ENCODE measurements around the gene WFDC1. TPM values are rescaled to one million over a fixed set of nuclear protein-coding genes. Genes with fewer than 3 reads are reported as not detected.

WFDC1 gene
- total and polyA plus RNA-seq, 4 donors, result 6.5 to 14.8 (median 11.4) TPM

- ATAC-seq (ENCODE audit: insufficient read depth, low FRiP score) (no peak), DNase-seq (no peak)
- WGBS, 2 donors, result 72 to 75% methylated on average over 10 of the region's 10 CpGs
- TF ChIP-seq, protein P1, sequence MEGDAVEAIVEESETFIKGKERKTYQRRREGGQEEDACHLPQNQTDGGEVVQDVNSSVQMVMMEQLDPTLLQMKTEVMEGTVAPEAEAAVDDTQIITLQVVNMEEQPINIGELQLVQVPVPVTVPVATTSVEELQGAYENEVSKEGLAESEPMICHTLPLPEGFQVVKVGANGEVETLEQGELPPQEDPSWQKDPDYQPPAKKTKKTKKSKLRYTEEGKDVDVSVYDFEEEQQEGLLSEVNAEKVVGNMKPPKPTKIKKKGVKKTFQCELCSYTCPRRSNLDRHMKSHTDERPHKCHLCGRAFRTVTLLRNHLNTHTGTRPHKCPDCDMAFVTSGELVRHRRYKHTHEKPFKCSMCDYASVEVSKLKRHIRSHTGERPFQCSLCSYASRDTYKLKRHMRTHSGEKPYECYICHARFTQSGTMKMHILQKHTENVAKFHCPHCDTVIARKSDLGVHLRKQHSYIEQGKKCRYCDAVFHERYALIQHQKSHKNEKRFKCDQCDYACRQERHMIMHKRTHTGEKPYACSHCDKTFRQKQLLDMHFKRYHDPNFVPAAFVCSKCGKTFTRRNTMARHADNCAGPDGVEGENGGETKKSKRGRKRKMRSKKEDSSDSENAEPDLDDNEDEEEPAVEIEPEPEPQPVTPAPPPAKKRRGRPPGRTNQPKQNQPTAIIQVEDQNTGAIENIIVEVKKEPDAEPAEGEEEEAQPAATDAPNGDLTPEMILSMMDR (IDR thresholded peaks at IDR 0.05; ENCODE audit: control extremely low read depth, extremely low read depth), result no peak
- H3K4me1 ChIP-seq (ENCODE audit: control insufficient read depth in 5 of 5, insufficient read depth in 5 of 5, low read length in 5 of 5), result peaks cover 0 to 2% (median 0%) of the 10 kb centered on the region in 5 donors
- no peak overlapping the region for H3K4me3 ChIP-seq
- no peak overlapping the region for H3K9ac ChIP-seq (ENCODE audit: insufficient read depth in 1 of 2, low read length in 2 of 2)
- H3K27me3 ChIP-seq (ENCODE audit: control insufficient read depth in 3 of 3, insufficient read depth in 3 of 3, low read length in 2 of 3), result peaks cover 0 to 8% (median 6%) of the 10 kb centered on the region in 3 donors
- H3K36me3 ChIP-seq (ENCODE audit: control insufficient read depth in 4 of 4, insufficient read depth in 4 of 4, low read length in 4 of 4), result no peaks in the 10 kb centered on the region
- H3K9me3 ChIP-seq (ENCODE audit: control insufficient read depth in 4 of 4, insufficient read depth in 3 of 4, low read length in 3 of 4), result peaks cover 0 to 4% (median 0%) of the 10 kb centered on the region in 4 donors
- no peak overlapping the region for H3K27ac ChIP-seq (ENCODE audit: low read depth in 1 of 2, low read length in 1 of 2)
Observed at GRCh38 chr16:84313921-84314320, 19.2 kb downstream of the WFDC1 start.

DNA sequence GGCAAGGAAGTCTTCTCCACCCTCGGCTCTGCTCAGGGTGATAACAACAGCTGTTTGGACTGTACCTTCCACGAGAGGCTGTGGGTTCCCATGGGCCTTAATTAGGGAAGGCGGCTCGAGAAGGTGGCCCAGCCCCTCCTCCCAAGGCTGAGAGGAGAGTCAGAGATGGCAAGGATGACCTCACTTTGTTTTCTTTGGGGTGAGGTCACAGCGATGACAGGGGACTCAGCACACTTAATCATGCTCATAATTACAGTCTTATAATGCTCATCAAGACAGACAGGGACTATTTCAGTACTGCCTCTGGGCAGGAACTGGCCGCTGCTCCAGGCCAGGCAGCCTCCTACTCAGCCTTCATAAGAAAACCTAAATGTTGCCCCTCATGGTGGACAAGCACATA is 19.7 kb downstream of the WFDC1 start:
- no peak for ATAC-seq (ENCODE audit: insufficient read depth, low FRiP score)
- Histone ChIP-seq H3K4me3 (no peak overlapping the region), H3K9ac (ENCODE audit: insufficient read depth in 1 of 2, low read length in 2 of 2) (no peak overlapping the region), H3K27me3 (ENCODE audit: control insufficient read depth in 3 of 3, insufficient read depth in 3 of 3, low read length in 2 of 3) (peaks cover 0 to 8% (median 6%) of the 10 kb centered on the region in 3 donors), H3K4me1 (ENCODE audit: control insufficient read depth in 5 of 5, insufficient read depth in 5 of 5, low read length in 5 of 5) (peaks cover 0 to 2% (median 0%) of the 10 kb centered on the region in 5 donors), H3K36me3 (ENCODE audit: control insufficient read depth in 4 of 4, insufficient read depth in 4 of 4, low read length in 4 of 4) (no peaks in the 10 kb centered on the region), H3K27ac (ENCODE audit: low read depth in 1 of 2, low read length in 1 of 2) (no peak overlapping the region), H3K9me3 (ENCODE audit: control insufficient read depth in 4 of 4, insufficient read depth in 3 of 4, low read length in 3 of 4) (peaks cover 0 to 7% (median 0%) of the 10 kb centered on the region in 4 donors)
- no peak for DNase-seq
- TF ChIP-seq, protein P1 (IDR thresholded peaks at IDR 0.05; ENCODE audit: control extremely low read depth, extremely low read depth), result no peak
- 79 to 81% methylated on average over 6 of the region's 6 CpGs for WGBS, 2 donors

- no peak for DNase-seq
- H3K27ac ChIP-seq (ENCODE audit: low read depth in 1 of 2, low read length in 1 of 2), result no peak overlapping the region
- no peak overlapping the region for H3K4me3 ChIP-seq
- H3K9me3 ChIP-seq (ENCODE audit: control insufficient read depth in 4 of 4, insufficient read depth in 3 of 4, low read length in 3 of 4), result peaks cover 0 to 7% (median 0%) of the 10 kb centered on the region in 4 donors
- H3K9ac ChIP-seq (ENCODE audit: insufficient read depth in 1 of 2, low read length in 2 of 2), result no peak overlapping the region
- peaks cover 0 to 8% (median 6%) of the 10 kb centered on the region in 3 donors for H3K27me3 ChIP-seq (ENCODE audit: control insufficient read depth in 3 of 3, insufficient read depth in 3 of 3, low read length in 2 of 3)
- TF ChIP-seq, protein P1 (IDR thresholded peaks at IDR 0.05; ENCODE audit: control extremely low read depth, extremely low read depth), result no peak
- H3K4me1 ChIP-seq (ENCODE audit: control insufficient read depth in 5 of 5, insufficient read depth in 5 of 5, low read length in 5 of 5), result peaks cover 0 to 2% (median 0%) of the 10 kb centered on the region in 5 donors
- no peaks in the 10 kb centered on the region for H3K36me3 ChIP-seq (ENCODE audit: control insufficient read depth in 4 of 4, insufficient read depth in 4 of 4, low read length in 4 of 4)
- ATAC-seq (ENCODE audit: insufficient read depth, low FRiP score), result no peak
- 86 to 94% methylated on average over 4 of the region's 4 CpGs for WGBS, 2 donors
Observed at GRCh38 chr16:84314814-84315213, 20.1 kb downstream of the WFDC1 start.

GRCh38 chr16:84315422-84315821 is 20.7 kb downstream of the WFDC1 start:
- Histone ChIP-seq H3K9me3 (ENCODE audit: control insufficient read depth in 4 of 4, insufficient read depth in 3 of 4, low read length in 3 of 4) (peaks cover 0 to 7% (median 0%) of the 10 kb centered on the region in 4 donors), H3K36me3 (ENCODE audit: control insufficient read depth in 4 of 4, insufficient read depth in 4 of 4, low read length in 4 of 4) (no peaks in the 10 kb centered on the region), H3K4me3 (no peak overlapping the region), H3K4me1 (ENCODE audit: control insufficient read depth in 5 of 5, insufficient read depth in 5 of 5, low read length in 5 of 5) (peaks cover 0 to 2% (median 0%) of the 10 kb centered on the region in 5 donors), H3K9ac (ENCODE audit: insufficient read depth in 1 of 2, low read length in 2 of 2) (no peak overlapping the region), H3K27ac (ENCODE audit: low read depth in 1 of 2, low read length in 1 of 2) (no peak overlapping the region), H3K27me3 (ENCODE audit: control insufficient read depth in 3 of 3, insufficient read depth in 3 of 3, low read length in 2 of 3) (peaks cover 0 to 8% (median 6%) of the 10 kb centered on the region in 3 donors)
- WGBS, 2 donors, result 69 to 81% methylated on average over 5 of the region's 5 CpGs
- ATAC-seq (ENCODE audit: insufficient read depth, low FRiP score) (no peak), DNase-seq (no peak)
- TF ChIP-seq, protein P1 (IDR thresholded peaks at IDR 0.05; ENCODE audit: control extremely low read depth, extremely low read depth), result no peak
